ENCODE measurements around the gene C3. TPM values are rescaled to one million over a fixed set of nuclear protein-coding genes. Genes with fewer than 3 reads are reported as not detected.
A peak's percentile ranks its signal among the peaks of the same experiment; 100 is the strongest.

The C3 gene
- total and polyA plus RNA-seq, 2 of the 13 experiments (the other 11 are each of a cell fraction or from before 2014, with no cell fraction given): 1,455 to 6,272 TPM

- ATAC-seq: no peak
- no peak for DNase-seq (ENCODE audit: low spot score)
- Histone ChIP-seq H3K27me3 (ENCODE audit: control insufficient read depth in 1 of 2, insufficient read depth in 2 of 2, low read length in 2 of 2) (no peaks in the 10 kb centered on the region), H3K4me2 (ENCODE audit: low read depth, low read length) (no peak overlapping the region), H3K27ac (ENCODE audit: extremely low read length, insufficient read depth, low read length) (no peak overlapping the region), H2AFZ (ENCODE audit: low read length) (no peak overlapping the region), H3K36me3 (replicated peaks in 1 of 2; ENCODE audit: control insufficient read depth in 1 of 2, insufficient read depth in 2 of 2, low read length in 2 of 2) (peaks cover 36 to 74% of the 10 kb centered on the region in 2 experiments), H4K20me1 (ENCODE audit: insufficient read depth, low read length) (peaks cover 57% of the 10 kb centered on the region), H3K4me3 (replicated peaks in 1 of 3; ENCODE audit: insufficient read depth in 1 of 3, low read depth in 2 of 3, low read length in 3 of 3) (no peak overlapping the region), H3K9ac (ENCODE audit: insufficient read depth, low read depth, low read length) (no peak overlapping the region), H3K79me2 (ENCODE audit: insufficient read depth, low read length) (no peaks in the 10 kb centered on the region), H3K9me3 (ENCODE audit: low read length) (no peaks in the 10 kb centered on the region), H3K4me1 (ENCODE audit: insufficient read depth, low read length) (no peaks in the 10 kb centered on the region)
- no peak for FAIRE-seq
- intact Hi-C loops (cut with micrococcal nuclease; ENCODE audit: unreplicated experiment) (no loop called here), in situ Hi-C loops (cut with HindIII; ENCODE audit: extremely low pct_ligation_motif_present, low pct_unique_long_range_greater_than_20kb) (no loop called here)
- WGBS (ENCODE audit: low lambda C conversion rate): 83% methylated on average over 18 of the region's 18 CpGs
- ChIA-PET CTCF (ENCODE audit: low intra/inter-chr PET ratio, low total read pairs) (no interaction called here), POLR2A (interaction anchor here (1.3 to 2.2 kb wide), 4 partner anchors 8 to 42 kb away, joined by 3 to 4 read pairs (median 4); partner anchors contain the start of gene GPR108)
- no TSS peak for BruUV-seq (replicated peaks)
- TF ChIP-seq ZNF274 (CRISPR knock-in tag; IDR thresholded peaks at IDR 0.05) (no peak), FOXA1 (IDR thresholded peaks at IDR 0.05) (no peak), FOXA1 (CRISPR knock-in tag; IDR thresholded peaks at IDR 0.05) (no peak), LCORL (IDR thresholded peaks at IDR 0.05) (no peak), LCORL (CRISPR knock-in tag; IDR thresholded peaks at IDR 0.05) (no peak), ADNP (CRISPR knock-in tag; IDR thresholded peaks at IDR 0.05) (no peak), BCL6 (CRISPR knock-in tag; IDR thresholded peaks at IDR 0.05) (no peak), ZFAT (CRISPR knock-in tag; conservative IDR thresholded peaks at IDR 0.05) (no peak), ZFP91 (CRISPR knock-in tag; IDR thresholded peaks at IDR 0.05; ENCODE audit: borderline replicate concordance) (no peak), ZNF24 (IDR thresholded peaks at IDR 0.05) (no peak), POLR2A (IDR thresholded peaks at IDR 0.05; ENCODE audit: insufficient read depth in 1 of 2, low read depth in 2 of 2, low read length in 2 of 2) (peak in 1 of 2 experiments; percentile 33; a peak in 2 of 4 replicates), RBM22 (optimal IDR thresholded peaks at IDR 0.05; ENCODE audit: low read length) (peak; percentile 61), PLRG1 (conservative IDR thresholded peaks at IDR 0.05) (no peak), EED (CRISPR knock-in tag; IDR thresholded peaks at IDR 0.05) (no peak)
- TF ChIP-seq, protein P1, sequence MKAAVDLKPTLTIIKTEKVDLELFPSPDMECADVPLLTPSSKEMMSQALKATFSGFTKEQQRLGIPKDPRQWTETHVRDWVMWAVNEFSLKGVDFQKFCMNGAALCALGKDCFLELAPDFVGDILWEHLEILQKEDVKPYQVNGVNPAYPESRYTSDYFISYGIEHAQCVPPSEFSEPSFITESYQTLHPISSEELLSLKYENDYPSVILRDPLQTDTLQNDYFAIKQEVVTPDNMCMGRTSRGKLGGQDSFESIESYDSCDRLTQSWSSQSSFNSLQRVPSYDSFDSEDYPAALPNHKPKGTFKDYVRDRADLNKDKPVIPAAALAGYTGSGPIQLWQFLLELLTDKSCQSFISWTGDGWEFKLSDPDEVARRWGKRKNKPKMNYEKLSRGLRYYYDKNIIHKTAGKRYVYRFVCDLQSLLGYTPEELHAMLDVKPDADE (CRISPR knock-in tag; IDR thresholded peaks at IDR 0.05): no peak
- TF ChIP-seq, protein P2, sequence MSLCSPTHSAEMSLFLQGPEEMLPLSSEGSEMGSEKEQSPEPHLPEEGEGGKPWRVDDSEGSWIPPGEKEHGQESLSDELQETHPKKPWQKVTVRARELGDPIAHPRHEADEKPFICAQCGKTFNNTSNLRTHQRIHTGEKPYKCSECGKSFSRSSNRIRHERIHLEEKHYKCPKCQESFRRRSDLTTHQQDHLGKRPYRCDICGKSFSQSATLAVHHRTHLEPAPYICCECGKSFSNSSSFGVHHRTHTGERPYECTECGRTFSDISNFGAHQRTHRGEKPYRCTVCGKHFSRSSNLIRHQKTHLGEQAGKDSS (CRISPR knock-in tag; IDR thresholded peaks at IDR 0.05; ENCODE audit: borderline replicate concordance, low read depth): no peak
- TF ChIP-seq, protein P3, sequence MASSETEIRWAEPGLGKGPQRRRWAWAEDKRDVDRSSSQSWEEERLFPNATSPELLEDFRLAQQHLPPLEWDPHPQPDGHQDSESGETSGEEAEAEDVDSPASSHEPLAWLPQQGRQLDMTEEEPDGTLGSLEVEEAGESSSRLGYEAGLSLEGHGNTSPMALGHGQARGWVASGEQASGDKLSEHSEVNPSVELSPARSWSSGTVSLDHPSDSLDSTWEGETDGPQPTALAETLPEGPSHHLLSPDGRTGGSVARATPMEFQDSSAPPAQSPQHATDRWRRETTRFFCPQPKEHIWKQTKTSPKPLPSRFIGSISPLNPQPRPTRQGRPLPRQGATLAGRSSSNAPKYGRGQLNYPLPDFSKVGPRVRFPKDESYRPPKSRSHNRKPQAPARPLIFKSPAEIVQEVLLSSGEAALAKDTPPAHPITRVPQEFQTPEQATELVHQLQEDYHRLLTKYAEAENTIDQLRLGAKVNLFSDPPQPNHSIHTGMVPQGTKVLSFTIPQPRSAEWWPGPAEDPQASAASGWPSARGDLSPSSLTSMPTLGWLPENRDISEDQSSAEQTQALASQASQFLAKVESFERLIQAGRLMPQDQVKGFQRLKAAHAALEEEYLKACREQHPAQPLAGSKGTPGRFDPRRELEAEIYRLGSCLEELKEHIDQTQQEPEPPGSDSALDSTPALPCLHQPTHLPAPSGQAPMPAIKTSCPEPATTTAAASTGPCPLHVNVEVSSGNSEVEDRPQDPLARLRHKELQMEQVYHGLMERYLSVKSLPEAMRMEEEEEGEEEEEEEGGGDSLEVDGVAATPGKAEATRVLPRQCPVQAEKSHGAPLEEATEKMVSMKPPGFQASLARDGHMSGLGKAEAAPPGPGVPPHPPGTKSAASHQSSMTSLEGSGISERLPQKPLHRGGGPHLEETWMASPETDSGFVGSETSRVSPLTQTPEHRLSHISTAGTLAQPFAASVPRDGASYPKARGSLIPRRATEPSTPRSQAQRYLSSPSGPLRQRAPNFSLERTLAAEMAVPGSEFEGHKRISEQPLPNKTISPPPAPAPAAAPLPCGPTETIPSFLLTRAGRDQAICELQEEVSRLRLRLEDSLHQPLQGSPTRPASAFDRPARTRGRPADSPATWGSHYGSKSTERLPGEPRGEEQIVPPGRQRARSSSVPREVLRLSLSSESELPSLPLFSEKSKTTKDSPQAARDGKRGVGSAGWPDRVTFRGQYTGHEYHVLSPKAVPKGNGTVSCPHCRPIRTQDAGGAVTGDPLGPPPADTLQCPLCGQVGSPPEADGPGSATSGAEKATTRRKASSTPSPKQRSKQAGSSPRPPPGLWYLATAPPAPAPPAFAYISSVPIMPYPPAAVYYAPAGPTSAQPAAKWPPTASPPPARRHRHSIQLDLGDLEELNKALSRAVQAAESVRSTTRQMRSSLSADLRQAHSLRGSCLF (CRISPR knock-in tag; IDR thresholded peaks at IDR 0.05; ENCODE audit: borderline replicate concordance): no peak
These were observed 24.1 kb downstream of the C3 start for GRCh38 chr19:6696239-6696820.
